ENCODE data around the gene RBPJ.

DNA sequence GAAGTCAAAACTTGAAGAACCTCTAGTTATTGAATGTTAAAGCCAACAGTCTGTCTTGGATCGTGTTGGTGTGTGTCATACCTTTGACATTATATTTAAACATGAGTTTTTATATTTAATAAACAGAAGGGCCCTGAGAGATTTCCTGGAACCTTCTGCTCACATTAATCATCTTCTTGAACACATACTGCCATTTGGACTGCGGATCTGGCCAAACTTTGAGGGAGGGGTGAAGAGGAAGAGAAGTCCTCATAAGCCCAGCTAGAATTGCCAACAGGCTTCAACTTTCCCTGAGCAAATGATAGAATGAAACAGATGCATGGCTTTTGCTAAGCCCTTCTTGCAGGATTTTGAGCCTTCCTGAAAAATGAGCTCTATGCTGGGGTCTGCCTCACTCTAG is 142.1 kb downstream of the RBPJ start:
- TF ChIP-seq EZH2 (IDR thresholded peaks at IDR 0.05; ENCODE audit: borderline replicate concordance, low read length): no peak
- TF ChIP-seq, protein P1, sequence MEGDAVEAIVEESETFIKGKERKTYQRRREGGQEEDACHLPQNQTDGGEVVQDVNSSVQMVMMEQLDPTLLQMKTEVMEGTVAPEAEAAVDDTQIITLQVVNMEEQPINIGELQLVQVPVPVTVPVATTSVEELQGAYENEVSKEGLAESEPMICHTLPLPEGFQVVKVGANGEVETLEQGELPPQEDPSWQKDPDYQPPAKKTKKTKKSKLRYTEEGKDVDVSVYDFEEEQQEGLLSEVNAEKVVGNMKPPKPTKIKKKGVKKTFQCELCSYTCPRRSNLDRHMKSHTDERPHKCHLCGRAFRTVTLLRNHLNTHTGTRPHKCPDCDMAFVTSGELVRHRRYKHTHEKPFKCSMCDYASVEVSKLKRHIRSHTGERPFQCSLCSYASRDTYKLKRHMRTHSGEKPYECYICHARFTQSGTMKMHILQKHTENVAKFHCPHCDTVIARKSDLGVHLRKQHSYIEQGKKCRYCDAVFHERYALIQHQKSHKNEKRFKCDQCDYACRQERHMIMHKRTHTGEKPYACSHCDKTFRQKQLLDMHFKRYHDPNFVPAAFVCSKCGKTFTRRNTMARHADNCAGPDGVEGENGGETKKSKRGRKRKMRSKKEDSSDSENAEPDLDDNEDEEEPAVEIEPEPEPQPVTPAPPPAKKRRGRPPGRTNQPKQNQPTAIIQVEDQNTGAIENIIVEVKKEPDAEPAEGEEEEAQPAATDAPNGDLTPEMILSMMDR (IDR thresholded peaks at IDR 0.05; ENCODE audit: low read length): no peak

Measured in OCI-LY1 (cell line).